HL-60 (cell line): ENCODE results near the gene PTPRN2.

Experiments used
- GABPA ChIP-seq: IDR thresholded peaks from 2 replicates; pipeline ENCODE4 v1.6.1; 2012; ENCODE audit warnings: low read depth
- POLR2AphosphoS5 ChIP-seq: IDR thresholded peaks from 2 replicates; pipeline ENCODE4 v1.6.1; 2012; ENCODE audit warnings: low read depth
- TF ChIP-seq, protein P1 (sequence below): IDR thresholded peaks from one replicate; pipeline ENCODE4 v1.5.1; 2011; ENCODE audit warnings: low read length, control low read depth, inconsistent platforms; ENCODE audit not compliant: insufficient read depth
- TF ChIP-seq, protein P2 (sequence below): IDR thresholded peaks from 2 replicates; pipeline ENCODE4 v1.6.1; 2012; ENCODE audit warnings: low read depth; ENCODE audit not compliant: insufficient replicate concordance

DNA sequence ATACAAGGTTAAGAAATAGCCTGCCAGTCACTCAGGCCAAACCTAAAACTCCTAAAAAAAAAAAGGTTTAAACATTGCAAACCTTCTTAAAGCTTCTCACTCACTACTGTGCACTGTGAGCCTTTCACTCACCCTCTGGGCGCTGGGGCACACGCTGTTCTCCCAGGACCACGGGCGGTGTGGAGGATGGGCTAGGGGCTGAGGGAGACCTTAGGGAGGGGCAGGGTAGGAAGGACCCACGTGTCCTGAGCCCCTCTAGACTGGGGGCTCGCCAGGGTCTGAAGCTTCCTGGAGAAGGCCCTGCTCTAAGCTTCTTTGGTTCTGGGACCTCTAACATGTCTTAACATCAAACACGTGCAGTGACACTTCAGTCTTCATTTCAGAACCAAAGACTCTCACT, 681.0 kb downstream of the PTPRN2 start:
- TF ChIP-seq, protein P1, sequence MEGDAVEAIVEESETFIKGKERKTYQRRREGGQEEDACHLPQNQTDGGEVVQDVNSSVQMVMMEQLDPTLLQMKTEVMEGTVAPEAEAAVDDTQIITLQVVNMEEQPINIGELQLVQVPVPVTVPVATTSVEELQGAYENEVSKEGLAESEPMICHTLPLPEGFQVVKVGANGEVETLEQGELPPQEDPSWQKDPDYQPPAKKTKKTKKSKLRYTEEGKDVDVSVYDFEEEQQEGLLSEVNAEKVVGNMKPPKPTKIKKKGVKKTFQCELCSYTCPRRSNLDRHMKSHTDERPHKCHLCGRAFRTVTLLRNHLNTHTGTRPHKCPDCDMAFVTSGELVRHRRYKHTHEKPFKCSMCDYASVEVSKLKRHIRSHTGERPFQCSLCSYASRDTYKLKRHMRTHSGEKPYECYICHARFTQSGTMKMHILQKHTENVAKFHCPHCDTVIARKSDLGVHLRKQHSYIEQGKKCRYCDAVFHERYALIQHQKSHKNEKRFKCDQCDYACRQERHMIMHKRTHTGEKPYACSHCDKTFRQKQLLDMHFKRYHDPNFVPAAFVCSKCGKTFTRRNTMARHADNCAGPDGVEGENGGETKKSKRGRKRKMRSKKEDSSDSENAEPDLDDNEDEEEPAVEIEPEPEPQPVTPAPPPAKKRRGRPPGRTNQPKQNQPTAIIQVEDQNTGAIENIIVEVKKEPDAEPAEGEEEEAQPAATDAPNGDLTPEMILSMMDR, result no peak
- TF ChIP-seq POLR2AphosphoS5 (no peak), GABPA (no peak)
- TF ChIP-seq, protein P2, sequence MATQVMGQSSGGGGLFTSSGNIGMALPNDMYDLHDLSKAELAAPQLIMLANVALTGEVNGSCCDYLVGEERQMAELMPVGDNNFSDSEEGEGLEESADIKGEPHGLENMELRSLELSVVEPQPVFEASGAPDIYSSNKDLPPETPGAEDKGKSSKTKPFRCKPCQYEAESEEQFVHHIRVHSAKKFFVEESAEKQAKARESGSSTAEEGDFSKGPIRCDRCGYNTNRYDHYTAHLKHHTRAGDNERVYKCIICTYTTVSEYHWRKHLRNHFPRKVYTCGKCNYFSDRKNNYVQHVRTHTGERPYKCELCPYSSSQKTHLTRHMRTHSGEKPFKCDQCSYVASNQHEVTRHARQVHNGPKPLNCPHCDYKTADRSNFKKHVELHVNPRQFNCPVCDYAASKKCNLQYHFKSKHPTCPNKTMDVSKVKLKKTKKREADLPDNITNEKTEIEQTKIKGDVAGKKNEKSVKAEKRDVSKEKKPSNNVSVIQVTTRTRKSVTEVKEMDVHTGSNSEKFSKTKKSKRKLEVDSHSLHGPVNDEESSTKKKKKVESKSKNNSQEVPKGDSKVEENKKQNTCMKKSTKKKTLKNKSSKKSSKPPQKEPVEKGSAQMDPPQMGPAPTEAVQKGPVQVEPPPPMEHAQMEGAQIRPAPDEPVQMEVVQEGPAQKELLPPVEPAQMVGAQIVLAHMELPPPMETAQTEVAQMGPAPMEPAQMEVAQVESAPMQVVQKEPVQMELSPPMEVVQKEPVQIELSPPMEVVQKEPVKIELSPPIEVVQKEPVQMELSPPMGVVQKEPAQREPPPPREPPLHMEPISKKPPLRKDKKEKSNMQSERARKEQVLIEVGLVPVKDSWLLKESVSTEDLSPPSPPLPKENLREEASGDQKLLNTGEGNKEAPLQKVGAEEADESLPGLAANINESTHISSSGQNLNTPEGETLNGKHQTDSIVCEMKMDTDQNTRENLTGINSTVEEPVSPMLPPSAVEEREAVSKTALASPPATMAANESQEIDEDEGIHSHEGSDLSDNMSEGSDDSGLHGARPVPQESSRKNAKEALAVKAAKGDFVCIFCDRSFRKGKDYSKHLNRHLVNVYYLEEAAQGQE, result no peak
